Stimulated activated naive CD8-positive, alpha-beta T cell treated with anti-CD3 and anti-CD28 coated beads, Interleukin-15, amount 100 ng/mL, for 72 hours (primary cell): Measurements from ENCODE around the gene UBXN1.
A peak's percentile ranks its signal among the peaks of the same experiment; 100 is the strongest.
"Not testable (repeated sequence)": the region's sequence is repeated elsewhere in the genome, so short reads cannot be mapped to it uniquely, and the experiment has no call there.

Experiments used
- ATAC-seq: fragments of 150-1000 bp; cut with Tn5 transposase; 2 replicates; pipeline ENCODE4 v1.10.0; 2021; ENCODE audit warnings: mild to moderate bottlenecking, moderate library complexity
- DNase-seq, 2 donors: peaks; one replicate each; pipeline ENCODE4 v3.0.0; 2021 to 2022
- H3K27ac Mint-ChIP-seq, 2 donors: one replicate each; pipeline ENCODE4 v1.8.0; 2022; ENCODE audit warnings: mild to moderate bottlenecking in 2 of 2, mixed read lengths in 2 of 2, moderate library complexity in 2 of 2
- H3K27me3 Mint-ChIP-seq: one replicate; pipeline ENCODE4 v1.8.0; 2022; ENCODE audit warnings: mixed read lengths
- H3K4me1 Mint-ChIP-seq: one replicate; pipeline ENCODE4 v1.8.0; 2022; ENCODE audit warnings: mild to moderate bottlenecking, mixed read lengths
- H3K4me3 Mint-ChIP-seq, 2 donors: one replicate each; pipeline ENCODE4 v1.8.0; 2022; ENCODE audit warnings: mild to moderate bottlenecking in 2 of 2, mixed read lengths in 2 of 2, moderate library complexity in 1 of 2
- H3K9me3 Mint-ChIP-seq, 2 donors: one replicate each; pipeline ENCODE4 v1.8.0; 2022; ENCODE audit warnings: mixed read lengths in 2 of 2

UBXN1 gene

GRCh38 chr11:62713343-62713742 is 34.5 kb upstream of the UBXN1 start:
- Mint-ChIP-seq H3K4me3 (peak overlapping the region; percentile 56 to 64), H3K27ac (peak overlapping the region in 1 of 2 donors; percentile 92), H3K4me1 (peaks cover 71% of the 10 kb centered on the region), H3K9me3 (no peaks in the 10 kb centered on the region), H3K27me3 (no peaks in the 10 kb centered on the region)
- ATAC-seq (no peak), DNase-seq (no peak)

GRCh38 chr11:62712861-62713260 is 34.0 kb upstream of the UBXN1 start:
- Mint-ChIP-seq H3K9me3 (no peaks in the 10 kb centered on the region), H3K4me1 (peaks cover 76% of the 10 kb centered on the region), H3K4me3 (peak overlapping the region; percentile 56 to 64), H3K27me3 (no peaks in the 10 kb centered on the region), H3K27ac (peak overlapping the region; percentile 68 to 92)
- no peak for DNase-seq
- ATAC-seq, result no peak

- DNase-seq (no peak), ATAC-seq (no peak)
- H3K9me3 Mint-ChIP-seq, result no peaks in the 10 kb centered on the region
- peak overlapping the region; percentile 68 to 92 for H3K27ac Mint-ChIP-seq
- peaks cover 81% of the 10 kb centered on the region for H3K4me1 Mint-ChIP-seq
- H3K4me3 Mint-ChIP-seq, result peak overlapping the region; percentile 56 to 64
- no peaks in the 10 kb centered on the region for H3K27me3 Mint-ChIP-seq
Measured at GRCh38 chr11:62712276-62712812, 33.5 kb upstream of the UBXN1 start.

GRCh38 chr11:62710001-62710345 is 31.1 kb upstream of the UBXN1 start:
- ATAC-seq, result no peak
- Mint-ChIP-seq H3K4me3 (peak overlapping the region; percentile 86 to 93), H3K4me1 (peaks cover 84% of the 10 kb centered on the region)

GRCh38 chr11:62709247-62710000 is 30.6 kb upstream of the UBXN1 start:
- no peaks in the 10 kb centered on the region for H3K27me3 Mint-ChIP-seq
- peaks cover 79% of the 10 kb centered on the region for H3K4me1 Mint-ChIP-seq
- DNase-seq (peak; percentile 93 to 97), ATAC-seq (peak; percentile 84)
- peak overlapping the region; percentile 86 to 93 for H3K4me3 Mint-ChIP-seq
- no peaks in the 10 kb centered on the region for H3K9me3 Mint-ChIP-seq
- peak overlapping the region; percentile 93 to 97 for H3K27ac Mint-ChIP-seq

More at GRCh38 chr11:62710001-62710345, 31.1 kb upstream of the UBXN1 start:
- no peak for DNase-seq
- H3K9me3 Mint-ChIP-seq, result no peaks in the 10 kb centered on the region
- H3K27me3 Mint-ChIP-seq, result no peaks in the 10 kb centered on the region
- peak overlapping the region; percentile 93 to 97 for H3K27ac Mint-ChIP-seq

- Mint-ChIP-seq H3K4me3 (peak overlapping the region; percentile 86 to 93), H3K27me3 (no peaks in the 10 kb centered on the region), H3K4me1 (peaks cover 72% of the 10 kb centered on the region), H3K9me3 (no peaks in the 10 kb centered on the region), H3K27ac (peak overlapping the region; percentile 93 to 97)
- DNase-seq (peak in 1 of 2 donors; percentile 62), ATAC-seq (peak; percentile 62)
Measured at GRCh38 chr11:62708793-62709192, 29.9 kb upstream of the UBXN1 start.

GRCh38 chr11:62708392-62708791 is 29.5 kb upstream of the UBXN1 start:
- H3K27ac Mint-ChIP-seq, result peak overlapping the region; percentile 93 to 97
- H3K4me1 Mint-ChIP-seq, result peaks cover 68% of the 10 kb centered on the region
- no peaks in the 10 kb centered on the region for H3K9me3 Mint-ChIP-seq
- no peaks in the 10 kb centered on the region for H3K27me3 Mint-ChIP-seq
- peak overlapping the region; percentile 86 to 93 for H3K4me3 Mint-ChIP-seq
- DNase-seq (no peak), ATAC-seq (no peak)

GRCh38 chr11:62707277-62707861 is 28.5 kb upstream of the UBXN1 start, which contains the start of the genes BSCL2 and GNG3:
TSS of gene BSCL2 (minus strand) at chr11:62707424. CDS start at chr11:62707195, 229 bp downstream.
TSS of gene GNG3 (plus strand) at chr11:62707676. CDS start at chr11:62708296, 620 bp downstream.
- Mint-ChIP-seq H3K4me3 (peak within 1 kb of the TSS; percentile 95 to 96), H3K9me3 (no peaks in the 10 kb centered on the region), H3K4me1 (peaks cover 62% of the 10 kb centered on the region), H3K27ac (peak within 1 kb of the TSS; percentile 93 to 97), H3K27me3 (no peaks in the 10 kb centered on the region)
- DNase-seq, result no peak
- ATAC-seq, result no peak

- peak overlapping the region; percentile 12 to 84 for H3K27ac Mint-ChIP-seq
- DNase-seq, result no peak
- H3K27me3 Mint-ChIP-seq, result no peaks in the 10 kb centered on the region
- ATAC-seq, result no peak
- peaks cover 60% of the 10 kb centered on the region for H3K4me1 Mint-ChIP-seq
- peak overlapping the region; percentile 95 to 96 for H3K4me3 Mint-ChIP-seq
- H3K9me3 Mint-ChIP-seq, result no peaks in the 10 kb centered on the region
Measured at GRCh38 chr11:62706850-62707247, 28.0 kb upstream of the UBXN1 start.

- no peaks in the 10 kb centered on the region for H3K27me3 Mint-ChIP-seq
- peak overlapping the region; percentile 95 to 96 for H3K4me3 Mint-ChIP-seq
- peaks cover 60% of the 10 kb centered on the region for H3K4me1 Mint-ChIP-seq
- H3K9me3 Mint-ChIP-seq, result no peaks in the 10 kb centered on the region
- peak; percentile 91 to 92 for DNase-seq
- peak; percentile 79 for ATAC-seq
- H3K27ac Mint-ChIP-seq, result peak overlapping the region; percentile 77 to 90
Measured at GRCh38 chr11:62705880-62706849, 27.3 kb upstream of the UBXN1 start.

GRCh38 chr11:62705413-62705812 is 26.5 kb upstream of the UBXN1 start:
- Mint-ChIP-seq H3K27ac (peak overlapping the region in 1 of 2 donors; percentile 90), H3K27me3 (no peaks in the 10 kb centered on the region), H3K4me1 (peaks cover 56% of the 10 kb centered on the region), H3K9me3 (no peaks in the 10 kb centered on the region), H3K4me3 (peak overlapping the region; percentile 95 to 96)
- ATAC-seq (no peak), DNase-seq (no peak)

- not testable (repeated sequence) for H3K27ac Mint-ChIP-seq, ATAC-seq, H3K4me3 Mint-ChIP-seq, H3K27me3 Mint-ChIP-seq, H3K9me3 Mint-ChIP-seq, DNase-seq
- peaks cover 45% of the 10 kb centered on the region for H3K4me1 Mint-ChIP-seq
Measured at GRCh38 chr11:62703921-62704320, 25.0 kb upstream of the UBXN1 start.

GRCh38 chr11:62702246-62702645 is 23.4 kb upstream of the UBXN1 start:
- no peak overlapping the region for H3K27ac Mint-ChIP-seq
- no peak overlapping the region for H3K4me3 Mint-ChIP-seq
- no peak for DNase-seq

GRCh38 chr11:62694455-62695167 is 15.7 kb upstream of the UBXN1 start:
- Mint-ChIP-seq H3K4me1 (peaks cover 9% of the 10 kb centered on the region), H3K4me3 (no peak overlapping the region), H3K27ac (no peak overlapping the region), H3K27me3 (no peaks in the 10 kb centered on the region), H3K9me3 (no peaks in the 10 kb centered on the region)
- ATAC-seq, result peak; percentile 88
- DNase-seq, result peak; percentile 70

More at GRCh38 chr11:62702246-62702645, 23.4 kb upstream of the UBXN1 start:
- no peak for ATAC-seq
- peaks cover 29% of the 10 kb centered on the region for H3K4me1 Mint-ChIP-seq
- no peaks in the 10 kb centered on the region for H3K9me3 Mint-ChIP-seq
- H3K27me3 Mint-ChIP-seq, result no peaks in the 10 kb centered on the region
